ENCODE measurements around the gene SMARCE1.
"Not testable (repeated sequence)": the region's sequence is repeated elsewhere in the genome, so short reads cannot be mapped to it uniquely, and the experiment has no call there.

GRCh38 chr17:40584950-40585349 is 62.7 kb downstream of the SMARCE1 start:
- not testable (repeated sequence) for TF ChIP-seq CTCF (IDR thresholded peaks at IDR 0.05; ENCODE audit: low read length); EZH2 (optimal IDR thresholded peaks at IDR 0.05; ENCODE audit: low read depth, low read length); EZH2phosphoT487 (IDR thresholded peaks at IDR 0.05; ENCODE audit: low read length)

Data from MM.1S (cell line).